Tibial nerve (tissue), 4 donors: ENCODE results near the gene FRY.

Experiments
- CTCF ChIP-seq, 5 experiments: fragments of 200-600 bp in 3 of 5; fragments of 450-650 bp in 2 of 5; sonication (generic) in 3 of 5; IDR thresholded peaks; one replicate each; pipeline ENCODE4 v1.5.1; 2016 to 2019; ENCODE audit warnings: antibody characterized with exemption in 5 of 5, mild to moderate bottlenecking in 3 of 5, moderate library complexity in 2 of 5
- EP300 ChIP-seq, 2 donors: sonication (generic); formaldehyde crosslinking; IDR thresholded peaks; one replicate each; pipeline ENCODE4 v1.6.1; 2017; ENCODE audit warnings: antibody characterized with exemption in 2 of 2, mild to moderate bottlenecking in 1 of 2
- POLR2A ChIP-seq, 2 donors: fragments of 450-650 bp; IDR thresholded peaks; one replicate each; pipeline ENCODE4 v1.6.1; 2017; ENCODE audit warnings: antibody characterized with exemption in 2 of 2, mild to moderate bottlenecking in 2 of 2, moderate library complexity in 2 of 2

DNA sequence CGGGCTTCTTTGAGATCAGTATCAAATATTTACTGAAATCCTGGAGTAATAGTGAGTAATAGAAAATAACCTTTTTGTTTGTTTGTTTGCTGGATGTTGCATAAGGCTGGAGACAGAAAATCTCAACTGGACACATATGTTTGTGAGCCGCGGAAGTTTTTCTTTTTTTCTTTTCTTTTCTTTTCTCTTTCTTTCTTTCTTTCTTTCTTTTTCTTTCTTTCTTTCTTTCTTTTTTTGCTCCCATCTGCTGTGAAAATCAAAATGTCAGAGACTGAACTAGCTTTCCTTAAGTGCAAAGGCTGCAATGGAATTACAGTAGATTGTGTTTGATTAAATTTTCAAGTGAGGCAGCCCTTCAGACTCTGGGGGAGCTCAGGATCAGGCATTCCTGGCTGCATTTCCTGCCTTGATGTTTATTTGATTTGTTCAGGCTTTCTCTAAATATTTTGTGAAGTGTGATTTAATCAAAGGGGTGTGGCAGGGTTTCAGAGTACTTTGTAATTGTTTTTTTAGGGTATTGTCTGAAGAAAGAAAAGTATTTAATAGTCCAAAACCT, 319 bp downstream of the FRY start:
- TF ChIP-seq EP300 (IDR thresholded peaks at IDR 0.05) = no peak
- no peak for TF ChIP-seq CTCF (IDR thresholded peaks at IDR 0.05)
- no peak for TF ChIP-seq POLR2A (IDR thresholded peaks at IDR 0.05)
